Esophagus (tissue), 2 donors: ENCODE results near the gene GRM7. TPM values are rescaled to one million over a fixed set of nuclear protein-coding genes. Genes with fewer than 3 reads are reported as not detected.

ENCODE experiments used
- H3K27ac ChIP-seq, 2 donors: one replicate each; pipeline ENCODE4 v1.5.1; 2013; ENCODE audit warnings: low read depth in 2 of 2, mild to moderate bottlenecking in 2 of 2, inconsistent platforms in 1 of 2, low read length in 1 of 2, moderate library complexity in 1 of 2
- H3K27me3 ChIP-seq, 2 donors: one replicate each; pipeline ENCODE4 v1.6.1; 2013; ENCODE audit warnings: low read length in 2 of 2, control low read depth in 1 of 2, mild to moderate bottlenecking in 1 of 2; ENCODE audit not compliant: insufficient read depth in 2 of 2, control insufficient read depth in 1 of 2
- H3K36me3 ChIP-seq, 2 donors: one replicate each; pipeline ENCODE4 v1.6.1; 2013; ENCODE audit warnings: low read length in 1 of 2; ENCODE audit not compliant: control insufficient read depth in 2 of 2, insufficient read depth in 2 of 2
- H3K4me1 ChIP-seq, 2 donors: one replicate each; pipeline ENCODE4 v1.6.1; 2013; ENCODE audit warnings: low read length in 1 of 2; ENCODE audit not compliant: control insufficient read depth in 2 of 2, insufficient read depth in 2 of 2
- H3K4me3 ChIP-seq, 2 donors: one replicate each; pipeline ENCODE4 v1.5.1; 2013; ENCODE audit warnings: low read length in 2 of 2, mild to moderate bottlenecking in 2 of 2, low read depth in 1 of 2, moderate library complexity in 1 of 2
- H3K9me3 ChIP-seq, 2 donors: one replicate each; pipeline ENCODE4 v1.6.1; 2013; ENCODE audit warnings: mild to moderate bottlenecking in 2 of 2, low read depth in 1 of 2, low read length in 1 of 2, moderate library complexity in 1 of 2; ENCODE audit not compliant: control insufficient read depth in 2 of 2, insufficient read depth in 1 of 2
- WGBS, 2 donors: extraction: QIAGEN DNeasy Blood & Tissue Kit; methylation state at CpG; one replicate each; pipeline ENCODE4 v1.1.7; 2013; 5-methylcytosine and 5-hydroxymethylcytosine counted together
- polyA plus RNA-seq, 2 donors: library from polyadenylated mRNA; stranded (reverse); fragments of 200-250 nt; gene quantifications; one replicate each; pipeline ENCODE4 v1.2.3, GENCODE V29; 2013
- donor health status: healthy with polysubstance abuse.
- donor health status: Bipolar disorder and iron deficiency.

Gene GRM7
- polyA plus RNA-seq, 2 donors: 0.01 TPM; not detected in 1

DNA sequence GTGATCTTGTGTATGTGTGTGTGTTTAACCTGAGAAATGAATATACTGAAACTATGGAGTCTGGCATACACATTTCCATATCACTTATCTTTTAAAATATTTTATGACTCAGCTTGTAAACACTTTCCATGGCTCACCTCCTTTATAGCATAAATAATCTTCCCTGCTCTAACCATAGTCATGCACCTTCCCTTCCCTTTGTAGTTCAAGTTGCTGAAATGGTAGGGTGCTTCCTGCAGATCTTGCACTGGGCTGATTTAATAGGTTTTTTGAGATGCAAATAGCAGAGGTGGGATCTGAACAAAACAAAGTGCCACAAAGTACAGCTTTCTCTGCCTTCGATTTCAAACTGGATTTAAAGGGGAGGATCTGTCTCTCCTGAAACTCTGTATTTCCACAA, 928.0 kb downstream of the GRM7 start:
- no peaks in the 10 kb centered on the region for H3K9me3 ChIP-seq
- no peak overlapping the region for H3K4me3 ChIP-seq
- H3K4me1 ChIP-seq: no peaks in the 10 kb centered on the region
- H3K36me3 ChIP-seq: no peaks in the 10 kb centered on the region
- H3K27ac ChIP-seq: no peak overlapping the region
- no peaks in the 10 kb centered on the region for H3K27me3 ChIP-seq
- WGBS, 2 donors: 45 to 63% methylated on average over 1 of the region's 1 CpG

- Histone ChIP-seq H3K27ac (no peak overlapping the region), H3K27me3 (no peaks in the 10 kb centered on the region), H3K4me1 (no peaks in the 10 kb centered on the region), H3K4me3 (no peak overlapping the region), H3K9me3 (no peaks in the 10 kb centered on the region), H3K36me3 (no peaks in the 10 kb centered on the region)
- 70 to 78% methylated on average over 7 of the region's 7 CpGs for WGBS, 2 donors
These were observed 928.4 kb downstream of the GRM7 start for GRCh38 chr3:7789324-7789723.

DNA sequence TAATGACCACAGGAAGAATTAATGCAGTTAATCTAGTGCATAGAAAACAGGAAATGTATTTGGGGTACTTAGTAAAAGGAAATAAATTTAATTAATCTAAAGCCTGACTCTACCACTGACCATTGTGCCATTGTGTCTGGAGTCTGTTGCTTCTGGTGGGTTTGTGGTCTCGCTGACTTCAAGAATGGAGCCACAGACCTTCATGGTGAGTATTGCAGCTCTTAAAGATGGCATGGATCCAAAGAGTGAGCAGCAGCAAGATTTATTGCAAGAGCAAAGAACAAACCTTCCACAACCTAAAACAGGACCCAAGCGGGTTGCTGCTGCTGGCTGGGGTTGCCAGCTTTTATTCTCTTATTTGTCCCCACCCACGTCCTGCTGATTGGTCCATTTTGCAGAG, 929.2 kb downstream of the GRM7 start:
- Histone ChIP-seq H3K27ac (no peak overlapping the region), H3K9me3 (no peaks in the 10 kb centered on the region), H3K36me3 (no peaks in the 10 kb centered on the region), H3K4me3 (no peak overlapping the region), H3K4me1 (no peaks in the 10 kb centered on the region), H3K27me3 (no peaks in the 10 kb centered on the region)
- WGBS, 2 donors: 75 to 76% methylated on average over 3 of the region's 3 CpGs
